Cardiac muscle cell (in vitro differentiated cells and primary cell): ENCODE results near the gene GAB1. TPM values are rescaled to one million over a fixed set of nuclear protein-coding genes. Genes with fewer than 3 reads are reported as not detected.

Experiments
- DNase-seq, 2 donors: peaks; one replicate each; pipeline versions ENCODE4 v3.0.0 to v3.0.0-alpha.2; 2010 to 2017; ENCODE audit warnings: low read depth in 1 of 2, low spot score in 1 of 2
- H3K27ac ChIP-seq: fragments of 200-600 bp; sonication (generic); 2 replicates; pipeline ENCODE4 v1.5.1; 2016
- H3K27me3 ChIP-seq: fragments of 200-600 bp; sonication (generic); 2 replicates; pipeline ENCODE4 v1.6.0; 2016; ENCODE audit warnings: control low read depth
- H3K36me3 ChIP-seq: fragments of 200-600 bp; sonication (generic); 2 replicates; pipeline ENCODE4 v1.5.1; 2016; ENCODE audit warnings: control low read depth
- H3K4me1 ChIP-seq: fragments of 200-600 bp; sonication (generic); 2 replicates; pipeline ENCODE4 v1.8.1; 2017; ENCODE audit warnings: low read depth, mild to moderate bottlenecking, mixed run types
- H3K4me3 ChIP-seq: fragments of 200-600 bp; sonication (generic); 2 replicates; pipeline ENCODE4 v1.5.1; 2016; ENCODE audit warnings: mild to moderate bottlenecking
- H3K9me3 ChIP-seq: fragments of 200-600 bp; sonication (generic); 2 replicates; pipeline ENCODE4 v1.5.1; 2017; ENCODE audit warnings: low read depth, mild to moderate bottlenecking, control low read depth
- polyA plus RNA-seq: library from polyadenylated mRNA; unstranded; fragments of >200 nt; fragmentation: Nextera tagmentation; extraction: Ambion mirVana; gene quantifications from 2 replicates; pipeline ENCODE4 v1.2.1, GENCODE V29; 2016
- total RNA-seq: library from RNA; depleted of rRNA; stranded (reverse); fragments of >200 nt; gene quantifications from 2 replicates; pipeline ENCODE4 v1.2.3, GENCODE V29; 2016
- TF ChIP-seq, protein P1 (sequence below): IDR thresholded peaks from 2 replicates; pipeline ENCODE4 v1.5.1; 2012; ENCODE audit warnings: low read depth, mild to moderate bottlenecking, low read length

The GAB1 gene
- total and polyA plus RNA-seq, 2 experiments from 2014 or later, result 11.9 to 63.9 TPM

GRCh38 chr4:143302536-143302935 lies 34.1 kb upstream of the GAB1 start:
- H3K27me3 ChIP-seq, result no peaks in the 10 kb centered on the region
- no peaks in the 10 kb centered on the region for H3K9me3 ChIP-seq
- no peak overlapping the region for H3K27ac ChIP-seq
- no peaks in the 10 kb centered on the region for H3K4me1 ChIP-seq
- H3K36me3 ChIP-seq, result no peaks in the 10 kb centered on the region
- TF ChIP-seq, protein P1, sequence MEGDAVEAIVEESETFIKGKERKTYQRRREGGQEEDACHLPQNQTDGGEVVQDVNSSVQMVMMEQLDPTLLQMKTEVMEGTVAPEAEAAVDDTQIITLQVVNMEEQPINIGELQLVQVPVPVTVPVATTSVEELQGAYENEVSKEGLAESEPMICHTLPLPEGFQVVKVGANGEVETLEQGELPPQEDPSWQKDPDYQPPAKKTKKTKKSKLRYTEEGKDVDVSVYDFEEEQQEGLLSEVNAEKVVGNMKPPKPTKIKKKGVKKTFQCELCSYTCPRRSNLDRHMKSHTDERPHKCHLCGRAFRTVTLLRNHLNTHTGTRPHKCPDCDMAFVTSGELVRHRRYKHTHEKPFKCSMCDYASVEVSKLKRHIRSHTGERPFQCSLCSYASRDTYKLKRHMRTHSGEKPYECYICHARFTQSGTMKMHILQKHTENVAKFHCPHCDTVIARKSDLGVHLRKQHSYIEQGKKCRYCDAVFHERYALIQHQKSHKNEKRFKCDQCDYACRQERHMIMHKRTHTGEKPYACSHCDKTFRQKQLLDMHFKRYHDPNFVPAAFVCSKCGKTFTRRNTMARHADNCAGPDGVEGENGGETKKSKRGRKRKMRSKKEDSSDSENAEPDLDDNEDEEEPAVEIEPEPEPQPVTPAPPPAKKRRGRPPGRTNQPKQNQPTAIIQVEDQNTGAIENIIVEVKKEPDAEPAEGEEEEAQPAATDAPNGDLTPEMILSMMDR, result no peak
- H3K4me3 ChIP-seq, result no peak overlapping the region
- peak in 1 of 2 donors; percentile 72 for DNase-seq

DNA sequence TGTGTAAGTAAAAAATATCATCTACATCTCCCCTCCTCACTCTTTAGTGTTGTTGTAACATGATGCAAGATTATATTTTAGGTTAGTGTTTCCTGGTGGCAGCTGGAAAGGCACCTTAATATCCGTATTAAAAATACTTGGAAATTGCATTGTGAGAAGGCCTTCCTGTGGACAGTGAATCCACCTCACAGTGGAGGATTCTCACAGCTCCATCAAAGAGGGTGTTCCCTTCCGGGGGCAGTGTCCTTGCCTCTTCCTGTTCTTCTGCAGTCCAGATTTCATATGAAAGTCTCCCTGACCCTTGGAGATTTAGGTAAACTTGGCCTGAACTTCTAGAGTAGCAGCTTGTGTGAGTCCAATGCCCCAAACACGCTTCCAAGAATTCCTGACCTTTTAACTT lies 29.9 kb upstream of the GAB1 start:
- TF ChIP-seq, protein P1, result no peak
- no peak for DNase-seq
- H3K27ac ChIP-seq, result no peak overlapping the region
- no peaks in the 10 kb centered on the region for H3K36me3 ChIP-seq
- no peaks in the 10 kb centered on the region for H3K9me3 ChIP-seq
- no peaks in the 10 kb centered on the region for H3K4me1 ChIP-seq
- no peak overlapping the region for H3K4me3 ChIP-seq
- H3K27me3 ChIP-seq, result peaks cover 15% of the 10 kb centered on the region

DNA sequence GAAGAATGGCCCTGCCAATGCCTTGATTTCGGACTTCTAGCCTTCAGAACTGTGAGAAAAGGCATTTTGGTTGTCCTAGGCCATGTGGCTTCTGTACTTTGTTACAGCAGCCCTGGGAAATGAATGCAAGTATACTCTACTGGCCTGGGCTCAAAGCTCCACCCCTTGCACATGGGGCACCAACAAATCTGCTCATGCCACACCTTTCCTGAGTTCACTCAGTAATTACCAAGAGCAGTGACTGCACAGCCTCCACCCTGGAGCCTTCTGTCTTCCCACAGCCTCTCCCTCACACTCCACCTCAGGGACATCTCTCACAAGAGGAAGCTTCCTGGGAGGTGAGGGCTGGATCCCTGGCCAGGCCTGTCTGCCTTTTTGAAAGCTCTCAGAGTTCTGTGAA lies 29.1 kb upstream of the GAB1 start:
- TF ChIP-seq, protein P1, result no peak
- H3K4me1 ChIP-seq, result no peaks in the 10 kb centered on the region
- H3K27me3 ChIP-seq, result peaks cover 15% of the 10 kb centered on the region
- H3K9me3 ChIP-seq, result no peaks in the 10 kb centered on the region
- DNase-seq, result no peak
- no peak overlapping the region for H3K27ac ChIP-seq
- no peak overlapping the region for H3K4me3 ChIP-seq
- H3K36me3 ChIP-seq, result no peaks in the 10 kb centered on the region

DNA sequence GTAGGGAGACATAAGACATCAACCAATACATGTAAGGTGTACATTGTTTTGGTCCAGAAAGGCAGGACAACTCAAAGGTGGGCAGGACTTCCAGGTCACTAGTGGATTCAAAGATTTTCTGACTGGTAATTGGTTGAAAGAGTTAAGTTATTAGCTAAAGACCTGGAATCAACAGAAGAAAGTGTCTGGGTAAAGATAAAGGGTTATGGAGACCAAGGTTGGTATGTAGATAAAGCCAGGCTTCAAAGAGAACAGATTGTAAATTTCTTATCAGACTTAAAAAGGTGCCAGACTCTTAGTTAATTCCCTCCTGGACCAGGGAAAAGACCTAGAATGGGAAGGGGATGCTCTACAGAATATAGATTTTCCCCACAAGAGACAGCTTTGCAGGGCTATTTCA lies 28.3 kb upstream of the GAB1 start:
- TF ChIP-seq, protein P1, result no peak
- Histone ChIP-seq H3K4me3 (no peak overlapping the region), H3K36me3 (no peaks in the 10 kb centered on the region), H3K9me3 (no peaks in the 10 kb centered on the region), H3K27ac (no peak overlapping the region), H3K27me3 (peaks cover 15% of the 10 kb centered on the region), H3K4me1 (no peaks in the 10 kb centered on the region)
- DNase-seq, result no peak

DNA sequence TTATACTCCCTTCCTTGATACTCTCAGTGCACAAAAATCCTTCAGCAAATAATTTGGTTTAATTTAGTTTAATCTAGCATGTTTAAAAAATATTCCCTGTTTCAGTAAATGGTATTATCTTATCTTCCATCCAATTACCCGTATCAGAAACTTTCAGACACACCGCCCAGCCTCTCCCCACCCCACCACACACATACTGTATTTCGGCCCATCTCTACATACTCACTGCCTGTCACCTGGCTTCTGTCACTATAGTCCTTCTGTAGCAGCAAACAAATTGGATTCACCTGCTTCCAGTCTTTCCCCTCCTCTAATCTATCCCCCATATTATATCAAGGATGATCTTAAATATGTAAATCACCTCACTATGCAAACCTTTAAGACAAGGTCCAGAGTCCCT lies 24.8 kb upstream of the GAB1 start:
- H3K4me3 ChIP-seq, result no peak overlapping the region
- DNase-seq, result no peak
- TF ChIP-seq, protein P1, result no peak
- no peaks in the 10 kb centered on the region for H3K36me3 ChIP-seq
- H3K27ac ChIP-seq, result no peak overlapping the region
- H3K4me1 ChIP-seq, result no peaks in the 10 kb centered on the region
- peaks cover 15% of the 10 kb centered on the region for H3K27me3 ChIP-seq
- no peaks in the 10 kb centered on the region for H3K9me3 ChIP-seq

- no peak for DNase-seq
- TF ChIP-seq, protein P1, result no peak
- no peaks in the 10 kb centered on the region for H3K9me3 ChIP-seq
- H3K4me1 ChIP-seq, result no peaks in the 10 kb centered on the region
- peaks cover 15% of the 10 kb centered on the region for H3K27me3 ChIP-seq
- no peaks in the 10 kb centered on the region for H3K36me3 ChIP-seq
- no peak overlapping the region for H3K4me3 ChIP-seq
- no peak overlapping the region for H3K27ac ChIP-seq
These were observed 23.2 kb upstream of the GAB1 start for GRCh38 chr4:143313521-143313920.
